Measurements from ENCODE around the gene PGBD1.

GRCh38 chr6:28343898-28344677 is 62.7 kb downstream of the PGBD1 start:
- TF ChIP-seq CTCF (IDR thresholded peaks at IDR 0.05; ENCODE audit: low read depth, low read length, missing input control) (no peak), FOXA2 (IDR thresholded peaks at IDR 0.05) (no peak), YY1 (IDR thresholded peaks at IDR 0.05) (no peak)
